ENCODE data around the gene HIPK1. TPM values are rescaled to one million over a fixed set of nuclear protein-coding genes. Genes with fewer than 3 reads are reported as not detected.

HIPK1 gene
- total RNA-seq, 1 donor from 2014 or later, result 52.3 TPM

- Histone ChIP-seq H3K36me3 (peaks cover 0 to 59% of the 10 kb centered on the region in 2 donors), H3K9me3 (no peaks in the 10 kb centered on the region), H3K4me1 (peaks cover 33% of the 10 kb centered on the region), H3K27ac (peak overlapping the region; percentile 20), H3K27me3 (no peaks in the 10 kb centered on the region), H3K4me3 (no peak overlapping the region)
- intact Hi-C loops (cut with DNase I), result loop anchor here (10.0 kb wide), 1 partner anchor 138 kb away; no protein-coding TSS in a partner anchor
- DNase-seq (ENCODE audit: extremely low spot score in 2 of 2), result no peak
- no peak for TF ChIP-seq POLR2A (IDR thresholded peaks at IDR 0.05)
- TF ChIP-seq POLR2AphosphoS5 (IDR thresholded peaks at IDR 0.05; ENCODE audit: insufficient read depth in 1 of 2, low read depth in 1 of 2), result no peak
- TF ChIP-seq CTCF (IDR thresholded peaks at IDR 0.05), result no peak
Measured at GRCh38 chr1:113972954-113973353, 43.8 kb downstream of the HIPK1 start.

- intact Hi-C loops (cut with DNase I), result loop anchor here (10.0 kb wide), 1 partner anchor 141 kb away; no protein-coding TSS in a partner anchor
- no peak overlapping the region for H3K4me3 ChIP-seq
- no peaks in the 10 kb centered on the region for H3K9me3 ChIP-seq
- H3K4me1 ChIP-seq, result peaks cover 47% of the 10 kb centered on the region
- H3K27me3 ChIP-seq, result no peaks in the 10 kb centered on the region
- H3K27ac ChIP-seq, result peak overlapping the region; percentile 6
- TF ChIP-seq POLR2AphosphoS5 (IDR thresholded peaks at IDR 0.05; ENCODE audit: insufficient read depth in 1 of 2, low read depth in 1 of 2) (no peak), POLR2A (IDR thresholded peaks at IDR 0.05) (no peak), CTCF (IDR thresholded peaks at IDR 0.05) (no peak)
- DNase-seq (ENCODE audit: extremely low spot score in 2 of 2), result no peak
- peaks cover 0 to 35% of the 10 kb centered on the region in 2 donors for H3K36me3 ChIP-seq
Measured at GRCh38 chr1:113975211-113975895, 46.2 kb downstream of the HIPK1 start.

- DNase-seq (ENCODE audit: extremely low spot score in 2 of 2), result no peak
- Histone ChIP-seq H3K27ac (peak overlapping the region; percentile 66), H3K36me3 (peaks cover 0 to 23% of the 10 kb centered on the region in 2 donors), H3K9me3 (no peaks in the 10 kb centered on the region), H3K4me1 (peaks cover 59% of the 10 kb centered on the region), H3K27me3 (no peaks in the 10 kb centered on the region), H3K4me3 (no peak overlapping the region)
- intact Hi-C loops (cut with DNase I), result loop anchor here (10.0 kb wide), 1 partner anchor 142 kb away; no protein-coding TSS in a partner anchor
- peak in 2 of 3 experiments; percentile 27 for TF ChIP-seq CTCF (IDR thresholded peaks at IDR 0.05)
- no peak for TF ChIP-seq POLR2A (IDR thresholded peaks at IDR 0.05)
- no peak for TF ChIP-seq POLR2AphosphoS5 (IDR thresholded peaks at IDR 0.05; ENCODE audit: insufficient read depth in 1 of 2, low read depth in 1 of 2)
Measured at GRCh38 chr1:113976609-113977278, 47.6 kb downstream of the HIPK1 start.

GRCh38 chr1:113977906-113978305 lies 48.8 kb downstream of the HIPK1 start:
- intact Hi-C loops (cut with DNase I), result loop anchor here (10.0 kb wide), 1 partner anchor 143 kb away; no protein-coding TSS in a partner anchor
- TF ChIP-seq POLR2AphosphoS5 (IDR thresholded peaks at IDR 0.05; ENCODE audit: insufficient read depth in 1 of 2, low read depth in 1 of 2) (no peak), POLR2A (IDR thresholded peaks at IDR 0.05) (no peak), CTCF (IDR thresholded peaks at IDR 0.05) (no peak)
- Histone ChIP-seq H3K36me3 (peaks cover 0 to 11% of the 10 kb centered on the region in 2 donors), H3K9me3 (no peaks in the 10 kb centered on the region), H3K27me3 (no peaks in the 10 kb centered on the region), H3K27ac (peak overlapping the region; percentile 90), H3K4me1 (peaks cover 67% of the 10 kb centered on the region), H3K4me3 (no peak overlapping the region)
- no peak for DNase-seq (ENCODE audit: extremely low spot score in 2 of 2)

All from vagina (tissue), 2 donors.